Measurements from ENCODE around the gene GABRQ.
"Not testable (repeated sequence)": the region's sequence is repeated elsewhere in the genome, so short reads cannot be mapped to it uniquely, and the experiment has no call there.

Gene GABRQ

GRCh38 chrX:152652060-152652459 lies 14.4 kb downstream of the GABRQ start:
- in situ Hi-C loops (cut with HindIII; ENCODE audit: low pct_ligation_motif_present, low pct_unique_long_range_greater_than_20kb, low sequenced_read_pairs) = no loop called here
- no peak for DNase-seq

- in situ Hi-C loops (cut with HindIII; ENCODE audit: low pct_ligation_motif_present, low pct_unique_long_range_greater_than_20kb, low sequenced_read_pairs) = no loop called here
Measured at GRCh38 chrX:152652467-152652866, 14.8 kb downstream of the GABRQ start.

GRCh38 chrX:152656087-152656486 lies 18.4 kb downstream of the GABRQ start:
- DNase-seq = no peak
- in situ Hi-C loops (cut with HindIII; ENCODE audit: low pct_ligation_motif_present, low pct_unique_long_range_greater_than_20kb, low sequenced_read_pairs) = no loop called here

More at GRCh38 chrX:152652467-152652866, 14.8 kb downstream of the GABRQ start:
- DNase-seq = no peak

- no peak for DNase-seq
- in situ Hi-C loops (cut with HindIII; ENCODE audit: low pct_ligation_motif_present, low pct_unique_long_range_greater_than_20kb, low sequenced_read_pairs) = no loop called here
Measured at GRCh38 chrX:152656890-152657289, 19.2 kb downstream of the GABRQ start.

- in situ Hi-C loops (cut with HindIII; ENCODE audit: low pct_ligation_motif_present, low pct_unique_long_range_greater_than_20kb, low sequenced_read_pairs) = no loop called here
Measured at GRCh38 chrX:152658302-152658701, 20.6 kb downstream of the GABRQ start.

GRCh38 chrX:152663086-152663485 lies 25.4 kb downstream of the GABRQ start:
- no peak for DNase-seq
- in situ Hi-C loops (cut with HindIII; ENCODE audit: low pct_ligation_motif_present, low pct_unique_long_range_greater_than_20kb, low sequenced_read_pairs) = no loop called here

More at GRCh38 chrX:152658302-152658701, 20.6 kb downstream of the GABRQ start:
- no peak for DNase-seq

DNA sequence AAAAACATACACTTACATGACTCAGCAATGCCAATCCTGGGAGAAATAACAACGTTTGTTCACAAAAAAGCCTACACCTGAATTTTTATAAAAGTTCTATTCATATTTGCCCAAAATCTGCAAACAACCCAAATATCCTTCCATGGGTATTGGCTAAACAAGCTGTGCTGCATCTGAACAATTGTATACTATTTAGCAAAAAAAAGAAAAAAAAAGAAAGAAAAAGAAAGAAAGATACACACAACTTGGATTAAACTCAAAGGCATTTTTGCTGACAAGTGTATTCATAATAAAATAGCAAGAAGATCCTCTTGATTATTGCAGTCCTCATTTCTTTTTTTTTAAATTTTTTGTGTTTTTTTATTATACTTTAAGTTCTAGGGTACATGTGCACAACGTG lies 36.4 kb downstream of the GABRQ start:
- in situ Hi-C loops (cut with HindIII; ENCODE audit: low pct_ligation_motif_present, low pct_unique_long_range_greater_than_20kb, low sequenced_read_pairs) = no loop called here
- DNase-seq = no peak

DNA sequence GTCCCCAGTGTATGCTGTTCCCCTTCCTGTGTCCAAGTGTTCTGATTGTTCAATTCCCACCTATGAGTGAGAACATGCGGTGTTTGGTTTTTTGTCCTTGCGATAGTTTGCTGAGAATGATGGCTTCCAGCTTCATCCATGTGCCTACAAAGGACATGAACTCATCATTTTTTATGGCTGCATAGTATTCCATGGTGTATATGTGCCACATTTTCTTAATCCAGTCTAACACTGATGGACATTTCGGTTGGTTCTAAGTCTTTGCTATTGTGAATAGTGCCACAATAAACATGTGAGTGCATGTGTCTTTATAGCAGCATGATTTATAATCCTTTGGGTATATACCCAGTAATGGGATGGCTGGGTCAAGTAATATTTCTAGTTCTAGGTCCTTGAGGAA lies 37.0 kb downstream of the GABRQ start:
- in situ Hi-C loops (cut with HindIII; ENCODE audit: low pct_ligation_motif_present, low pct_unique_long_range_greater_than_20kb, low sequenced_read_pairs); DNase-seq: not testable (repeated sequence)

- DNase-seq; in situ Hi-C loops (cut with HindIII; ENCODE audit: low pct_ligation_motif_present, low pct_unique_long_range_greater_than_20kb, low sequenced_read_pairs): not testable (repeated sequence)
Measured at GRCh38 chrX:152681012-152681411, 43.3 kb downstream of the GABRQ start.

DNA sequence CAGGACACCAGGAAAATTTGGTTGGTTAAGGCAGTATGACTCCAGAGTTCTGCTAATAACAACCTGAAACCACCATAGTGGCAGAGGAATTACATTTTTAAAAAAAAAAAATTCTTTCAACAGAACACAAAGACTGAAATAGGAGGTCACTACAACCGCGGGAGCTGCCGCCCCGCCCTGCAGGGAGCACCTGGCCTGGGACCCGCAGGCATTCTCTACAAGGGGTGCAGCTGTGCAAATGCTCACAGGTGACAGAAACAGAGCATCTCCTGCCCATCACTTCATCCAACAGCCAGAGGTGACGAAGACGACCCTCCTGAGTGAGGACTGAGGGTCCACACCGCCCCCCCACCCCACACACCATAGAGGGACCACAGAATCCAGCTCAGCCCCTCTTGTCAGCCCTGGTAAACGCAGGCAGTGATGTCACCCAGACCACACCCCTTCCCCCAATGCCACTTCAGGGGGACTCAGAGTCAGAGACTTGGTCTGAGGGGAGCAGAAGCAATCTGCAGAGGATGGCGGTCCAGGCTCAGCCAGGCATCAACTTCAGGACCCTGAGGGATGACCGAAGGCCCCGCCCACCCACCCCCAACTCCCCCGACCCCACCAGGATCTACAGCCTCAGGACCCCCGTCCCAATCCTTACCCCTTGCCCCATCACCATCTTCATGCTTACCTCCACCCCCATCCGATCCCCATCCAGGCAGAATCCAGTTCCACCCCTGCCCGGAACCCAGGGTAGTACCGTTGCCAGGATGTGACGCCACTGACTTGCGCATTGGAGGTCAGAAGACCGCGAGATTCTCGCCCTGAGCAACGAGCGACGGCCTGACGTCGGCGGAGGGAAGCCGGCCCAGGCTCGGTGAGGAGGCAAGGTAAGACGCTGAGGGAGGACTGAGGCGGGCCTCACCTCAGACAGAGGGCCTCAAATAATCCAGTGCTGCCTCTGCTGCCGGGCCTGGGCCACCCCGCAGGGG lies 60.5 kb downstream of the GABRQ start, which contains the start of gene MAGEA3:
Gene MAGEA3, plus strand, starts transcription at position 843 of the 980 bp plus-strand sequence. CDS start 2,039 bp downstream, outside the sequence.
- in situ Hi-C loops (cut with HindIII; ENCODE audit: low pct_ligation_motif_present, low pct_unique_long_range_greater_than_20kb, low sequenced_read_pairs); DNase-seq: not testable (repeated sequence)

- in situ Hi-C loops (cut with HindIII; ENCODE audit: low pct_ligation_motif_present, low pct_unique_long_range_greater_than_20kb, low sequenced_read_pairs) = not testable (repeated sequence)
Measured at GRCh38 chrX:152700390-152700789, 62.7 kb downstream of the GABRQ start.

GRCh38 chrX:152706500-152706899 lies 68.8 kb downstream of the GABRQ start:
- in situ Hi-C loops (cut with HindIII; ENCODE audit: low pct_ligation_motif_present, low pct_unique_long_range_greater_than_20kb, low sequenced_read_pairs) = not testable (repeated sequence)

More at GRCh38 chrX:152700390-152700789, 62.7 kb downstream of the GABRQ start:
- DNase-seq = not testable (repeated sequence)

More at GRCh38 chrX:152706500-152706899, 68.8 kb downstream of the GABRQ start:
- not testable (repeated sequence) for DNase-seq

All from ACHN (cell line).